ENCODE results near the gene C1D. TPM values are rescaled to one million over a fixed set of nuclear protein-coding genes. Genes with fewer than 3 reads are reported as not detected.
"Not testable (repeated sequence)": the region's sequence is repeated elsewhere in the genome, so short reads cannot be mapped to it uniquely, and the experiment has no call there.

The C1D gene
- total RNA-seq, 1 donor from 2014 or later, result 13.7 TPM

DNA sequence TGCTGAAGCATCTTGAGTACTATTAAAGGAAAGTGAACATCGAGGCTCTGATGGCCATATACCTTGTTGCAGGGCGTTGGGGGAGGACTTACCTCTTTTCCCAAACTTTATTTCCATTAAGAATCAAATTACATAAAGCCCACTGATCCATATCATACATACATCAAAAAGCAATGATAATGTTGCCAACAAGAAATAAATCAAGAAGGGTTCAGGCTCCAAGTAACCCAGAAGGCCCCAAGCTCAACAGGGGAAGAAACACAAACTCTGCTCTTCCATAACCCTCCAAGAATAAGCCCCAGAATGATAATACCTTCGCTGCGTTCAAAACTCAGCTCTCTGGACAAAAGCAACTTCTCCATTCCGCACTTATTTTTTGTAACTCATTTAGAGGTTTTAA lies 32.3 kb downstream of the C1D start:
- ATAC-seq (ENCODE audit: poor library complexity), result no peak
- no peak for DNase-seq
- intact Hi-C loops (cut with DNase I), result no loop called here

DNA sequence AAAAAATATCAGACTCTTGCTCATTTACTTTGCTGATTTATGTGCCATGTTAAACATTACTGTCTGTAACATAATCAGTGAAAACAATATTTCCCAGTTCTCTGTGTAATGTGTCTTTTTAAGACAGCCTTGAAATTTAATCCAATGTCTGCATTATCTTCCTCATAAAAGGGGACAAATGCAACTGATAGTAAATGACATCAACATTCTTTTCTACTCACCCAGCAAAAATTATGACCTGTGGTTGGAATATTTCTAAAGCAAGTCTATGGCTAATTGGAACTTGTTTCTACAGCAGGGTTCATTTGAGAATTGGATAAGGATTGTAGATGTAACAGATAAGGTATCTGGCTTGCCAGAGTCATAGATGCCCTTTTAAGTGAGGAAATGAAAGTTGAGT lies 34.8 kb downstream of the C1D start:
- ATAC-seq (ENCODE audit: poor library complexity), result no peak

DNA sequence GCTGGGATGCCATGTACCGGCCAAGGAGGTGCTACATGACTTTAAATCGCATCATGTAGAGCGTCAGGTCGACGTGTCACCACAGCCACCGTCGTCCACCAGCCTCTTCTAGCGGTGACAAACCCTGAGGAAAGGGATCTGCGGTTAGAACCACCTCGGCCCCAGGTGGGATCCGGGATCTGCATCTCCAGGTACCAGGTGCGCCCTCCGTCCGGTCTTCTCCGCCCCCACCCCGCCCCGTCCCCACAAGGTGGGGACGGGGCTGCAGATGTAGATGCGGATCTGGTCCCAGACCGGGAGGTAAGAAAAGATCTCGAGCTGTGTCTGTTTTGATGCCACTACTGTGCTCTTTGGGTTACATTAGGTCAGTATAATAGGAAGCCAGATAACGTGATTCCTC lies 38.4 kb downstream of the C1D start:
- intact Hi-C loops (cut with DNase I), result no loop called here

More for the DNA sequence above, 34.8 kb downstream of the C1D start:
- intact Hi-C loops (cut with DNase I), result no loop called here
- no peak for DNase-seq

DNA sequence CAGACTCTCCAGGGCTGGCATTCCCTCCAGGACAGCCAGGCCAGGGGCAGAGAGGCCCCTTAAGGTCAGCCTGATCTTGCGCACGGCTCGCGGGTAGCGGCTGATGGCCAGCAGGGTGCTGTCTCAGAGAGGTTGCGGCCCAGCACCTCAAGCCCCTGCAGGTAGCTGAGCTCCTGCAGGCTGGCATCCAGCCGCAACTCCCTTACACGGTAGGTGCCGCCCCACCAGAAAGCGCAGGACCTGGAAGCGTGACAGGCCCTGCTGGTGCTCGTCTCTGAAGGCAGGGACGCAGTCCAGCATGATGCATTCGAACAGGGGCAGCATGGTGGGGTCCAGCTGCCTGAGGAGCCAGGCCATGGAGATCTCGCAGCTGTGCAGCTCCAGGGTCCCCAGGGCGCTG lies 38.9 kb downstream of the C1D start:
- intact Hi-C loops (cut with DNase I), result no loop called here
- DNase-seq (no peak), ATAC-seq (ENCODE audit: poor library complexity) (no peak)

More for the DNA sequence above, 38.4 kb downstream of the C1D start:
- ATAC-seq (ENCODE audit: poor library complexity) (no peak), DNase-seq (no peak)

DNA sequence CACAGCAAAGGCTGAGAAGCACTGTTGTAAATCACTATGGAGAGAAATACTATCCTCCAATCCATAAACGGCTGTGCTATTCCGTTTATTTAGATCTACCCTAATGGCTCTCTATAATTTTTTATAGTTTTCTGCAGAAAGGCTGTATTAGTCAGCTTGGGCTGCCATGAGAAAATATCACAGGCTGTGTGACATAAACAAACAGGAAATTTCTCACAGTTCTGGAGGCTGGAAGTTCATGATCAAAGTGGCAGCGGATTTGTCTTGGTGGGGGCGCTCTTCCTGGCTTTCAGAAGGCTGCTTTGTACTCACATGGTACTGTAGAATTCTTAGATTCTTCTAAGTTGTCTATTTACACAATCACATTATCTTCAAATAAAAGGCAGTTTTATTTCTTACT lies 44.1 kb downstream of the C1D start:
- intact Hi-C loops (cut with DNase I), result no loop called here
- ATAC-seq (ENCODE audit: poor library complexity) (no peak), DNase-seq (no peak)

DNA sequence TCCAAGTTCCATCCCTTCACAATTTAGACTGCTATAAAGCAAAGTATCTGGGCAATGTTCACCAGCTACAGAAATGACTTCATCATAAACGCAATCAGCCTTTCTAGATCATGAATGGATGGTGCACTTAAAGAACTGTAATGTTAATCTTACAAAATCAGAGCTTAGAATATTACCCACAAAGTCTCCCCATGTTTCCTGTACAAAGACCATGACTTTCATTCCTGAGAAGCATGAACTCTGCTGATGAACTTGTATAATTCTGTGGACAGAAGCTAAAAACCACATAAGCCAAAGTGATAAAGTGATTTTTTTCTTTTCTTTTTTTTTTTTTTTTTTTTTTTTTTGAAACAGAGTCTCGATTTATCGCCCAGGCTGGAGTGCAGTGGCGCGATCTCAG lies 53.3 kb downstream of the C1D start:
- intact Hi-C loops (cut with DNase I), result no loop called here
- ATAC-seq (ENCODE audit: poor library complexity) (no peak), DNase-seq (no peak)

DNA sequence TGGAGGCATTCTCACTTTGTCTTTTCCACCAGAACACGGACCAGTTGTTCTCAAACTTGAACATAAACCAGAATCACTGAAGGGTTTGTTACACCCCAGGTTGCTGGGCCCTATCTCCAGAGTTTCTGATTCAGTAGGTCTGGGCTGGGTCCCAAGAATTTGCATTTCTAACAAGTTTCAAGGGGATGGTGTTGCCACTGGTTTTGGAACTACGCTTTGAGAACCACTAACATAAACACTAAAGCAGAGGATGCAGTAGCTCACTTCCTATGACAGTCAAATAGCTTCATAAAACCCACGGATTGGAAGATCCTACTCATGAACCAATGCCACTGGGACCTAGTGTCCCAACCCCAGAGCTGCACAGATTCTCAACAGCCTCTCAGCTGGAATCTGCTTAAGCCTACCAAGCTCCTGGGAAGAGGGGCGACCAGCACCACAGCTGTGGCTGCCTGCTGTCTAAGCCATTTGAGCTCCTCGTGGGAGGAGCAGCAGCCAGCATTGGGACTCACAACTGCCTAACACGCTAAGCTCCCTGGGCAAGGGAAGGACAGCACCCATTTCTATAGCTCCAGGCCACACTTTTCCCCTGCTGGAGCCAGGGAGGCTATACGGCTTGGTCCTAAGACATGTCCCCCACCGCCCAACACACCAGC lies 62.5 kb downstream of the C1D start:
- no peak for DNase-seq
- ATAC-seq (ENCODE audit: poor library complexity), result no peak
- intact Hi-C loops (cut with DNase I), result no loop called here

DNA sequence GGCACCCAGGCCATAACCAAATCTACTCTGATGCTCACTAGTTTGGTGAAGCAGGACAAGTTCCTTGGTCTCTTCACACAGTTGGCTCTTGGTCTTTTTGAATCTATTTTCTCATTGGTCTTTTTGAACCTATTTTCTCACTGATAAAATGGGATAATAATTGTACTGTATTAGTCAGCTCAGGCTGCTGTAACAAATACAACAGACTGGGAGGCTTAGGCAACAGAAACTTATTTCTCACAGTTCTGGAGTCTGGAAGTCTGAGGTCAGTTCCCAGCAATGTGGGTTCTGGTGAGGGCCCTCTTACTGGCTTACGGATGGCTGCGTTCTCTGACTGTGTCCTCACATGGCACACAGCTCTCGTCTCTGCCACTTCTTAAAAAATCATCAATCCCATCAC lies 63.5 kb downstream of the C1D start:
- intact Hi-C loops (cut with DNase I), result no loop called here
- no peak for DNase-seq
- no peak for ATAC-seq (ENCODE audit: poor library complexity)

DNA sequence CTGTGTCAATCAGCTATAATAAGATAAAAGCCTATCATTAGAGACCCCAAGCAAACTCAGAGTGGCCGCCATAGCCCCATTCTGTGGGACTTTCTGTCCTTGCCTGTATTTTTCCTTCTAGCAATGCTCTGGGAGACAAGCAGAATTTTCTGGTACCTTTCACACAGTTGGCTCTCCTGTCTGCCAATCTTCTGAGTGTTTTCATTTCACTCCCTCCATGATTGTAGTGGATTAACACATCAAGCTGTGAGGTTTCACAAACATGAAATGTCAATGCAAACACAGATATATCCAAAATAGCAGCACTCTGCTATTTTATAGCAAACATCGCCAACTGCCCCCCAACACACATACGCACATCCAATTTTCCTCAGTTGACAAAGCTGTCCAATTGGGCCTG lies 64.9 kb downstream of the C1D start:
- ATAC-seq (ENCODE audit: poor library complexity) (no peak), DNase-seq (no peak)
- intact Hi-C loops (cut with DNase I), result no loop called here

DNA sequence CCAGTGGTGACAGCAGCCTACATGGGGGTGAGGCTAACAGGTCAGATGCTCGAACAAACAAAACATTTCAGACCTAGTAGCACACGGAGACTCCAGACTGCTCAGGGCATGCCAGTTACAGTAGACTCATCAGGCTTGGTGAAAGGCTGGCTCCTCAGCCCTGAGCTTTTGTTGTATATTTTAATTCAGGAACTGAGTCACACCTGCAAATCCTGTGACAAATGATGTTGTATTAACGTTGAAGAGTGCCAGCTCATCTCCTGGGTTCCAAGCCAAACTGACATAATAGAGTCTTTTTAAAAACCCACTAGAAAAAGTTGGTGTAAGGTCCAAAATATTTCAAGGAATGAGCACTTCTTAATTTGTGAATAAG lies 65.3 kb downstream of the C1D start:
- intact Hi-C loops (cut with DNase I), result no loop called here
- no peak for ATAC-seq (ENCODE audit: poor library complexity)
- no peak for DNase-seq

DNA sequence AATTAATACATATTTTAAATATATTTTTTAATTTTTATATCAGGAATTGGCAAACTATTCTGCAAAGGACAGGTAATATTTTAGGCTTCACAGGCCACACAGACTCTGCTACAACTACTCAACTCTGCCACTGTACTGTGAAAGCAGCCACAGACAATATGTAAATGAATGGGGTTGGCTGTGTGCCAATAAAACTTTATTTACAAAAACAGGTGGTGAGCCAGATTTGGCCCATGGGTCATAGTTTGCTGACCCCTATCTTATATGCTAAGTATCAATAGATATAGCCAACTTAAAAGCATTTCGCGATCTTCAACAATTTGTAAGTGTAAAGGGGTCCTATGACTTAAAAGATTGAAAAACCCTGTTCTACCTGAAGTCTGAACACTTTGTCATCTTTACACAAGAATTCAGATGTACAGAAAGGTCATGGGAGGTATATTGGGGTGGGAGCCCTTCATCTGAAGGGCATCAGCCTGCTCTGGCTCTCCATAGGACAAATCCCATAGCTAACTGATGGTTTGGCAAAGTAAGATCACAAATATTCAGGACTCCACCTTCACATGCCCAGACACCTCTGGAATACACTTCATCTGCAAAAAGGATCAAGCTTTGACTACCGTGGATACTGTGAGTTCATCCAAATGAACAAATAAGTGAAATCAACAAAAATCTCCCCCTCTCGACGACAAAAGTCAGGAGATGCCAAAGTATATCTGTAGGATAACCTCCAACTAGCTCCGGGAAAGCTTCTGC lies 65.9 kb downstream of the C1D start:
- ATAC-seq (ENCODE audit: poor library complexity) (no peak), DNase-seq (no peak)
- intact Hi-C loops (cut with DNase I), result no loop called here

DNA sequence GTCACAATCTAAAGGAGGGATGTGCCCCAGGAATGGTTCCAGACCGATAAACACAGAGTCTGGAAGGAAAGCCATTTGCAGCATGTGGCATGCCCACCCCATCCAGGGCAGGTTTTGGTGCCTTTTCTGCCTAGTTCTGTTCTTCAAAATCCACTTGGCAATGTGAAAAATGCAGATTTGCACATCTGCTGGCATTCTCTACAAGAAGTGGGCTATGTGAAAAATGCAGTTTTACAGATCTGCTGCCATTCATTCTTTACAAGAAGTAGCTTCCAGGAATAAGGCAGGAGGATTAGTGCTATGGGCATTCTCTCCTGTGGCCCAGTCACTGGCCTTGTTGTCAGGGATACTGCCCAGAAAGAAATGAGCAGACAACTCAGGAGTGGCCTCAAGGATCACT lies 68.1 kb downstream of the C1D start:
- no peak for DNase-seq
- intact Hi-C loops (cut with DNase I), result no loop called here
- ATAC-seq (ENCODE audit: poor library complexity), result no peak

DNA sequence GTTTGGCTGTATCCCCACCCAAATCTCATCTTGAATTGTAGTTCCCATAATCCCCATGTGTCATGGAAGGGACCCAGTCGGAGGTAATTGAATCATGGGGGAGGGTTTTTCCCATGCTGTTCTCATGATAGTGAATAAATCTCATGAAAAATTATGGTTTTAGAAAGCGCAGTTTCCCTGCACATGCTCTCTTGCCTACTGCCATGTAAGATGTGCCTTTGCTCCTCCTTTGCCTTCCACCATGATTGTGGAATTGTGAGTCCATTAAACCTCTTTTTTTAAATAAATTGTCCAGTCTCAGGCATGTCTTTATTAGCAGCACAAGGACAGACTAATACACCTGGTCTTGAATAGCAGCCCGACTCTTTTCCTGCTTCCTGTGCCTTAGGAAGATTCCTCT lies 68.7 kb downstream of the C1D start:
- ATAC-seq (ENCODE audit: poor library complexity); DNase-seq; intact Hi-C loops (cut with DNase I): not testable (repeated sequence)

DNA sequence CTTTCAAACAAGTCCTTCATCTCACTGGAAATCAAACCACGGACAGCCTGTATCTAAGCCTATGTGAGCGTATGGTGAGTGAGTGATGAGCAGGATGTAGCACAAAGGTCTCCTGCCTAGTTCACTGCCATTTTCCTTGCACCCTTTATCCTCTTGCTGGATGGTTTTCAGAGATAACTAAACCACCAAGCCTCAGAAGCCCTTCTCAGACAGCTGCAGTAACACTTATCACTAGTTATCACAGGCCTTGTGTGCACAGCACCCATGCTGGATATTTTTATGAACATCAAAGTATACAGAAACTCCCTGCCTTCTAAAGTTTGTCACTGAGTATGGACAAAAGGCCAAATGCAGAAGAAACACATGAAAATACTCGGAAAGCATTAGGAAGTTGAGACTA lies 69.5 kb downstream of the C1D start:
- DNase-seq (no peak), ATAC-seq (ENCODE audit: poor library complexity) (no peak)
- intact Hi-C loops (cut with DNase I), result no loop called here

DNA sequence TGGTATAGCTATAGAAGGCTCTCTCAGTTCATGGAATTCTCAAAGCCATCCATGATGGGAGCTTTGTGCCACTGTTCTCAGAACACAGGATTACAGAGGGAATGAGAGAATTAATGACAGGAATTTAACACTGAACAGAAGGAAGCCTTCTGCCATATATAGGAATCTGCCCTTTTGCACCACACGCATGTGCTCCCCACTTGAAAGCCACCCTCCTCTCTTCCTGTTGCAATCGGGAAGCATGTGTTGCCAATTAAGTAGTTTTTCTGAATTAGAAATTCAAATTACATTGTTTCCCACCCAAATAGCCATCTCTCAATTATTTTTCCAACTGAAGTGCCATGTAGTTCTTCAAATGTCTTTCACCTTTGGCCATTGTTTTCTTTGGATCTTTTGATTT lies 71.3 kb downstream of the C1D start:
- ATAC-seq (ENCODE audit: poor library complexity) (no peak), DNase-seq (no peak)
- intact Hi-C loops (cut with DNase I), result no loop called here

Other genes starting within 250 kb of the C1D start
- 6.7 TPM for gene PNO1, start 94.9 kb upstream of the C1D start, total RNA-seq
- gene PPP3R1, start 189.5 kb upstream of the C1D start, total RNA-seq, result 38.6 TPM

Measured in Right ventricle myocardium superior (tissue), 1 donor.